K562 treated with DMSO at 1 percent for 24 hours (cell line): ENCODE data around the gene ABCA12. TPM values are rescaled to one million over a fixed set of nuclear protein-coding genes. Genes with fewer than 3 reads are reported as not detected.

Experiments
- total RNA-seq: library from RNA; unstranded; fragments of 300-600 nt; gene quantifications from 2 replicates; pipeline ENCODE4 v1.2.3, GENCODE V29; 2022; ENCODE audit warnings: low read depth; ENCODE audit not compliant: insufficient read depth

ABCA12 gene, protein sequence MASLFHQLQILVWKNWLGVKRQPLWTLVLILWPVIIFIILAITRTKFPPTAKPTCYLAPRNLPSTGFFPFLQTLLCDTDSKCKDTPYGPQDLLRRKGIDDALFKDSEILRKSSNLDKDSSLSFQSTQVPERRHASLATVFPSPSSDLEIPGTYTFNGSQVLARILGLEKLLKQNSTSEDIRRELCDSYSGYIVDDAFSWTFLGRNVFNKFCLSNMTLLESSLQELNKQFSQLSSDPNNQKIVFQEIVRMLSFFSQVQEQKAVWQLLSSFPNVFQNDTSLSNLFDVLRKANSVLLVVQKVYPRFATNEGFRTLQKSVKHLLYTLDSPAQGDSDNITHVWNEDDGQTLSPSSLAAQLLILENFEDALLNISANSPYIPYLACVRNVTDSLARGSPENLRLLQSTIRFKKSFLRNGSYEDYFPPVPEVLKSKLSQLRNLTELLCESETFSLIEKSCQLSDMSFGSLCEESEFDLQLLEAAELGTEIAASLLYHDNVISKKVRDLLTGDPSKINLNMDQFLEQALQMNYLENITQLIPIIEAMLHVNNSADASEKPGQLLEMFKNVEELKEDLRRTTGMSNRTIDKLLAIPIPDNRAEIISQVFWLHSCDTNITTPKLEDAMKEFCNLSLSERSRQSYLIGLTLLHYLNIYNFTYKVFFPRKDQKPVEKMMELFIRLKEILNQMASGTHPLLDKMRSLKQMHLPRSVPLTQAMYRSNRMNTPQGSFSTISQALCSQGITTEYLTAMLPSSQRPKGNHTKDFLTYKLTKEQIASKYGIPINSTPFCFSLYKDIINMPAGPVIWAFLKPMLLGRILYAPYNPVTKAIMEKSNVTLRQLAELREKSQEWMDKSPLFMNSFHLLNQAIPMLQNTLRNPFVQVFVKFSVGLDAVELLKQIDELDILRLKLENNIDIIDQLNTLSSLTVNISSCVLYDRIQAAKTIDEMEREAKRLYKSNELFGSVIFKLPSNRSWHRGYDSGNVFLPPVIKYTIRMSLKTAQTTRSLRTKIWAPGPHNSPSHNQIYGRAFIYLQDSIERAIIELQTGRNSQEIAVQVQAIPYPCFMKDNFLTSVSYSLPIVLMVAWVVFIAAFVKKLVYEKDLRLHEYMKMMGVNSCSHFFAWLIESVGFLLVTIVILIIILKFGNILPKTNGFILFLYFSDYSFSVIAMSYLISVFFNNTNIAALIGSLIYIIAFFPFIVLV (N-terminal part only)
- not detected in 2 replicates for total RNA-seq

DNA sequence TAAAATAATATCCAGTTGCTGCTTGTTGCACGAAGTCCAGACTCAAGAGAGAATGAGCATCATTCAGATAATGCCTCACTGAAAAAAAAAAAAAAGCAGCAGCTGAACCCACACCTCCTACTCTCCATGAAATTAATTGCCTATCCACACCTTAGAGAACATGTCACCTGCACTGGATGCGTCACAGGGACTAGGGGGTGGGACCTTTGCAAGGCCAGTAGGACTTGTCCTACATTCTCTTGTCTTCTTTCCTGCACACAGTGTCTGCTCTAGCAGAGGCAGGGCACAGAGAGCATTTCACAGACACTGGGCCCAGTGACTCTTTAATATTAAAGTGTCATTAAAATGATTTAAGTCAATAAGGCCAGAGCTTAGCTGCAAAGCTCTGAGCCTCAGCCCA lies at the start of gene ABCA12:
TSS of gene ABCA12 (minus strand) at position 148 of the 400 bp plus-strand sequence. CDS start 418 bp downstream, outside the sequence.

Other genes starting within 250 kb of the ABCA12 start
- 116 and 117 TPM in 2 replicates for gene ATIC, start 173.4 kb upstream of the ABCA12 start, total RNA-seq